ENCODE data around the gene CCDC124. TPM values are rescaled to one million over a fixed set of nuclear protein-coding genes. Genes with fewer than 3 reads are reported as not detected.

The CCDC124 gene
- polyA plus RNA-seq, 3 donors, result 29.7 to 66.3 (median 29.7) TPM

DNA sequence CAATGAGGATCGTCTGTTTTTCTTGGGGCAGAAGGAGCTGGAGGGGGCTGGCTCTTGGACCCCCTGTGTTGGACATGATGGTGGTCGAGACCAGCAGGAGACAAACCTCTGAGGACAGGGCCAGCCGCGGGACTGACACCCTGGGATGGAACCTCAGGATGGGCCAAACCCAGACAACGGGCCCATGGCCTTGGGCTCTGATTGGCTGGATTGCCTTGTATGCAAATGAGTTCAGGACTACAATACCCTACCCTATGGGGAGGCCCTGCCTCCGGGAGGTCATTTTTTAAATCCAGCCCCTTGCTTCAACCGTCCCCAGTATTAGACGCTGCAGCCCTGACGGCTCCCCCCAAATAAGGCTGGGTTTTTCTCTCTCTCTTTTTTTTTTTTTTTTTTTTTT, 39.0 kb upstream of the CCDC124 start:
- Histone ChIP-seq H3K4me2 (replicated peaks; ENCODE audit: extremely low read depth, low read length, poor library complexity, severe bottlenecking) (no peak overlapping the region), H3K27ac (ENCODE audit: low read depth in 1 of 2, low read length in 2 of 2) (no peak overlapping the region), H3K36me3 (replicated peaks in 1 of 2; ENCODE audit: control insufficient read depth in 1 of 2, insufficient read depth in 2 of 2, low read length in 2 of 2) (no peaks in the 10 kb centered on the region), H3K9me3 (replicated peaks in 1 of 2; ENCODE audit: control insufficient read depth in 1 of 2, insufficient read depth in 1 of 2, low read length in 2 of 2) (no peaks in the 10 kb centered on the region), H3K9ac (ENCODE audit: insufficient read depth, low read length, poor library complexity, severe bottlenecking) (no peak overlapping the region), H3K4me1 (ENCODE audit: control insufficient read depth in 1 of 2, insufficient read depth in 2 of 2, low read length in 2 of 2) (no peaks in the 10 kb centered on the region), H2AFZ (ENCODE audit: insufficient read depth, low read depth, low read length, poor library complexity, severe bottlenecking) (no peak overlapping the region), H3K79me2 (ENCODE audit: insufficient read depth, low read length) (no peaks in the 10 kb centered on the region), H4K20me1 (ENCODE audit: insufficient read depth, low read length) (no peaks in the 10 kb centered on the region), H3K27me3 (ENCODE audit: control insufficient read depth in 2 of 2, insufficient read depth in 2 of 2, low read length in 2 of 2) (no peaks in the 10 kb centered on the region), H3K4me3 (replicated peaks in 1 of 3; ENCODE audit: low read depth in 2 of 3, low read length in 3 of 3) (no peak overlapping the region)
- Mint-ChIP-seq H3K36me3 (no peaks in the 10 kb centered on the region), H3K4me1 (no peaks in the 10 kb centered on the region), H3K27ac (no peak overlapping the region), H3K27me3 (ENCODE audit: low read depth in 3 of 3) (peaks cover 0 to 7% (median 0%) of the 10 kb centered on the region in 3 donors), H3K4me3 (no peak overlapping the region), H3K9me3 (peaks cover 0 to 3% (median 0%) of the 10 kb centered on the region in 7 donors)
- intact Hi-C loops (cut with micrococcal nuclease), result no loop called here
- TF ChIP-seq, protein P1, sequence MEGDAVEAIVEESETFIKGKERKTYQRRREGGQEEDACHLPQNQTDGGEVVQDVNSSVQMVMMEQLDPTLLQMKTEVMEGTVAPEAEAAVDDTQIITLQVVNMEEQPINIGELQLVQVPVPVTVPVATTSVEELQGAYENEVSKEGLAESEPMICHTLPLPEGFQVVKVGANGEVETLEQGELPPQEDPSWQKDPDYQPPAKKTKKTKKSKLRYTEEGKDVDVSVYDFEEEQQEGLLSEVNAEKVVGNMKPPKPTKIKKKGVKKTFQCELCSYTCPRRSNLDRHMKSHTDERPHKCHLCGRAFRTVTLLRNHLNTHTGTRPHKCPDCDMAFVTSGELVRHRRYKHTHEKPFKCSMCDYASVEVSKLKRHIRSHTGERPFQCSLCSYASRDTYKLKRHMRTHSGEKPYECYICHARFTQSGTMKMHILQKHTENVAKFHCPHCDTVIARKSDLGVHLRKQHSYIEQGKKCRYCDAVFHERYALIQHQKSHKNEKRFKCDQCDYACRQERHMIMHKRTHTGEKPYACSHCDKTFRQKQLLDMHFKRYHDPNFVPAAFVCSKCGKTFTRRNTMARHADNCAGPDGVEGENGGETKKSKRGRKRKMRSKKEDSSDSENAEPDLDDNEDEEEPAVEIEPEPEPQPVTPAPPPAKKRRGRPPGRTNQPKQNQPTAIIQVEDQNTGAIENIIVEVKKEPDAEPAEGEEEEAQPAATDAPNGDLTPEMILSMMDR (IDR thresholded peaks at IDR 0.05), result no peak
- 87% methylated on average over 5 of the region's 9 CpGs for WGBS (ENCODE audit: insufficient coverage)
- DNase-seq, result no peak

DNA sequence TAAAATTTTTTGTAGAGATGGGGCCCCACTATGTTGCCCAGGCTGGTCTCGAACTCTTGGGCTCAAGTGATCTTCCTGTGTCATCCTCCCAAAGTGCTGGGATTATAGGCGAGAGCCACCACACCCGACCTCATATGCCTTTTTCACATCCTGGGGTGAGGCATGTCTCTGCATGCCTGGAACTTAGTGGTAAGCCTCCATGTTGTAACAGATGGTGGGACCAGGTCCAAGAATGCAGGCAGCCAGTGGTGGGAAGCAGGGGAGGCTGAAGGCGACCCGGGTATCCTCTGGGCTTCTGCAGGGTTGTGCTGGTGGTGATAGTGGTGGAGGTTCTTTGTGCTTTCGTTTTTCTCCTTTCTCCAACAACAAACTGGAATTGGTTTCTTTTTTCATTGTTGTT, 30.1 kb upstream of the CCDC124 start:
- DNase-seq, result no peak
- H3K27me3 Mint-ChIP-seq (ENCODE audit: low read depth in 3 of 3), result peaks cover 17 to 22% (median 19%) of the 10 kb centered on the region in 3 donors
- H3K4me1 ChIP-seq (ENCODE audit: control insufficient read depth in 1 of 2, insufficient read depth in 2 of 2, low read length in 2 of 2), result no peaks in the 10 kb centered on the region

More for the DNA sequence above, 30.1 kb upstream of the CCDC124 start:
- Histone ChIP-seq H3K27me3 (ENCODE audit: control insufficient read depth in 2 of 2, insufficient read depth in 2 of 2, low read length in 2 of 2) (no peaks in the 10 kb centered on the region), H3K36me3 (replicated peaks in 1 of 2; ENCODE audit: control insufficient read depth in 1 of 2, insufficient read depth in 2 of 2, low read length in 2 of 2) (no peaks in the 10 kb centered on the region), H4K20me1 (ENCODE audit: insufficient read depth, low read length) (no peaks in the 10 kb centered on the region), H3K79me2 (ENCODE audit: insufficient read depth, low read length) (no peaks in the 10 kb centered on the region), H3K9me3 (replicated peaks in 1 of 2; ENCODE audit: control insufficient read depth in 1 of 2, insufficient read depth in 1 of 2, low read length in 2 of 2) (peaks cover under 1 to 4% of the 10 kb centered on the region in 2 donors), H3K9ac (ENCODE audit: insufficient read depth, low read length, poor library complexity, severe bottlenecking) (no peak overlapping the region), H3K4me2 (replicated peaks; ENCODE audit: extremely low read depth, low read length, poor library complexity, severe bottlenecking) (no peak overlapping the region), H2AFZ (ENCODE audit: insufficient read depth, low read depth, low read length, poor library complexity, severe bottlenecking) (no peak overlapping the region), H3K27ac (ENCODE audit: low read depth in 1 of 2, low read length in 2 of 2) (no peak overlapping the region), H3K4me3 (replicated peaks in 1 of 3; ENCODE audit: low read depth in 2 of 3, low read length in 3 of 3) (no peak overlapping the region)
- no CpG with 5 or more reads among the region's 6 CpGs for WGBS (ENCODE audit: insufficient coverage)
- H3K9me3 Mint-ChIP-seq, result peaks cover 0 to 9% (median 3%) of the 10 kb centered on the region in 7 donors
- H3K36me3 Mint-ChIP-seq, result no peaks in the 10 kb centered on the region
- TF ChIP-seq, protein P1 (IDR thresholded peaks at IDR 0.05), result no peak
- no peak overlapping the region for H3K27ac Mint-ChIP-seq
- intact Hi-C loops (cut with micrococcal nuclease), result no loop called here
- H3K4me1 Mint-ChIP-seq, result no peaks in the 10 kb centered on the region
- H3K4me3 Mint-ChIP-seq, result no peak overlapping the region

Measured in CD14-positive monocyte (primary cell).